GM18526 (cell line): ENCODE data around the gene DNHD1.

Source experiments
- POLR2A ChIP-seq: IDR thresholded peaks from 3 replicates; pipeline ENCODE4 v1.6.1; 2011; ENCODE audit not compliant: insufficient read length; ENCODE audit errors: extremely low read depth

Gene DNHD1

GRCh38 chr11:6473451-6474412 is 23.3 kb upstream of the DNHD1 start, which contains the start of gene TRIM3:
TSS of gene TRIM3 (minus strand) at chr11:6473941. CDS start at chr11:6465695, 8,246 bp downstream.
- TF ChIP-seq POLR2A: peak; percentile 41

GRCh38 chr11:6474413-6474792 is 22.7 kb upstream of the DNHD1 start:
- TF ChIP-seq POLR2A: no peak

GRCh38 chr11:6474806-6475500 is 22.1 kb upstream of the DNHD1 start:
- TF ChIP-seq POLR2A: no peak

- no peak for TF ChIP-seq POLR2A
These were observed 21.1 kb upstream of the DNHD1 start for GRCh38 chr11:6475936-6476335.

- no peak for TF ChIP-seq POLR2A
These were observed 20.5 kb upstream of the DNHD1 start for GRCh38 chr11:6476571-6476970.

GRCh38 chr11:6480299-6480914 is 16.7 kb upstream of the DNHD1 start:
- no peak for TF ChIP-seq POLR2A

- TF ChIP-seq POLR2A: peak; percentile 95
These were observed 15.8 kb upstream of the DNHD1 start, which contains the start of the genes ARFIP2 and TIMM10B for GRCh38 chr11:6481012-6481923. TSS of gene ARFIP2 (minus strand) at chr11:6481331. CDS start at chr11:6480421, 910 bp downstream. TSS of gene TIMM10B (plus strand) at chr11:6481501. CDS start at chr11:6481517, 16 bp downstream.

GRCh38 chr11:6481924-6482275 is 15.2 kb upstream of the DNHD1 start:
- no peak for TF ChIP-seq POLR2A

- TF ChIP-seq POLR2A: no peak
These were observed 14.6 kb upstream of the DNHD1 start for GRCh38 chr11:6482441-6482840.

GRCh38 chr11:6483015-6483414 is 14.1 kb upstream of the DNHD1 start:
- TF ChIP-seq POLR2A: no peak

GRCh38 chr11:6485661-6486060 is 11.4 kb upstream of the DNHD1 start:
- TF ChIP-seq POLR2A: peak; percentile 21

GRCh38 chr11:6486256-6486655 is 10.8 kb upstream of the DNHD1 start:
- no peak for TF ChIP-seq POLR2A

- TF ChIP-seq POLR2A: no peak
These were observed 10.1 kb upstream of the DNHD1 start for GRCh38 chr11:6486938-6487337.

GRCh38 chr11:6488342-6488741 is 8.7 kb upstream of the DNHD1 start:
- no peak for TF ChIP-seq POLR2A

GRCh38 chr11:6488821-6489220 is 8.3 kb upstream of the DNHD1 start:
- no peak for TF ChIP-seq POLR2A

- no peak for TF ChIP-seq POLR2A
These were observed 7.8 kb upstream of the DNHD1 start for GRCh38 chr11:6489306-6489705.
